Gastroesophageal sphincter (tissue), 3 donors: ENCODE data around the gene SUPT3H.

Source experiments
- CTCF ChIP-seq, 4 experiments: fragments of 200-600 bp in 2 of 4; fragments of 450-650 bp in 2 of 4; sonication (generic) in 1 of 4; IDR thresholded peaks; one replicate each; pipeline ENCODE4 v1.5.1; 2017 to 2019; ENCODE audit warnings: antibody characterized with exemption in 4 of 4, mild to moderate bottlenecking in 2 of 4, moderate library complexity in 2 of 4
- POLR2AphosphoS5 ChIP-seq: sonication (generic); formaldehyde crosslinking; IDR thresholded peaks from one replicate; pipeline ENCODE4 v1.6.1; 2017; ENCODE audit warnings: antibody characterized with exemption

DNA sequence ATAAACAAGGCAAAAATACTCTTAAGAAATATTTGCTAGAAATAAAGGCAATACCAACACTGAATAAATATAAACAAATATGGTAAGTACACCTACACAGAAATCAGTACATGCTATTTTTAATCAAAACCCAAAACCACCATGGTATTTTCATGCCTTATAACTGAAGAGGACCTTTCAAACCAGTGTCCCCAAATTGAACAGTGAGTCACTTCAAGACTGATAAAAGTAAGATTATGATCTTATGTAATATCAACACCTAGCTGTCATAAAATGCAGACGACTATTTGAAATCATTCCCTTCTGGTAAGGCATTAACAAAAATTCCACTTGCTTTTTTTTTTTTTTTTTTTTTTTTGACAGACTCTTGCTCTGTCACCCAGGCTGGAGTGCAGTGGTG is 206.4 kb downstream of the SUPT3H start:
- TF ChIP-seq POLR2AphosphoS5, result no peak
- no peak for TF ChIP-seq CTCF (IDR thresholded peaks at IDR 0.05)
